OCI-LY7 (cell line): Measurements from ENCODE around the gene IFRD2. TPM values are rescaled to one million over a fixed set of nuclear protein-coding genes. Genes with fewer than 3 reads are reported as not detected.

ENCODE experiments used
- BruUV-seq: library from RNA; stranded (reverse); fragments of 400-500 nt; replicated peaks from 2 replicates; lab custom pipeline; 2021; lab: Mats Ljungman, UMichigan
- CTCF ChIA-PET: fragments of 300-600 bp; sonication (Branson Sonifier 250); formaldehyde crosslinking; loops from one replicate; lab custom pipeline; 2022; ENCODE audit warnings: antibody characterized with exemption; ENCODE audit not compliant: unreplicated experiment; lab: Charles Lee
- POLR2A ChIA-PET: fragments of 300-600 bp; sonication (Branson Sonifier 250); formaldehyde crosslinking; loops from one replicate; lab custom pipeline; 2022; ENCODE audit warnings: antibody characterized with exemption; lab: Charles Lee
- DNase-seq: peaks from one replicate; pipeline ENCODE4 v3.0.0-alpha.2; 2015; ENCODE audit warnings: low spot score
- H2AFZ ChIP-seq: fragments of 200-600 bp; sonication (generic), shearing (Covaris generic); 2 replicates; pipeline ENCODE4 v1.6.1; 2014; ENCODE audit warnings: mild to moderate bottlenecking, antibody characterized with exemption, low read length, moderate library complexity
- H3K27ac ChIP-seq: fragments of 200-600 bp; sonication (generic); 2 replicates; pipeline ENCODE4 v1.5.1; 2014; ENCODE audit warnings: mixed run types, low read depth, mild to moderate bottlenecking, moderate library complexity, low read length, inconsistent platforms; ENCODE audit not compliant: poor library complexity, severe bottlenecking
- H3K36me3 ChIP-seq: fragments of 200-600 bp; sonication (generic); 2 replicates; pipeline ENCODE4 v1.6.1; 2014; ENCODE audit warnings: mild to moderate bottlenecking, antibody characterized with exemption, low read length, moderate library complexity, mixed read lengths; ENCODE audit not compliant: insufficient read depth
- H3K4me1 ChIP-seq: fragments of 200-600 bp; sonication (generic); 2 replicates; pipeline ENCODE4 v1.5.1; 2014; ENCODE audit warnings: mild to moderate bottlenecking, low read length; ENCODE audit not compliant: insufficient read depth, poor library complexity, severe bottlenecking
- H3K4me2 ChIP-seq: fragments of 200-600 bp; sonication (generic); 2 replicates; pipeline ENCODE4 v1.6.1; 2014; ENCODE audit warnings: mild to moderate bottlenecking, low read length
- H3K4me3 ChIP-seq: fragments of 200-600 bp; sonication (generic); 2 replicates; pipeline ENCODE4 v1.5.1; 2014; ENCODE audit warnings: mild to moderate bottlenecking, low read depth, low read length; ENCODE audit not compliant: poor library complexity, severe bottlenecking
- H3K79me2 ChIP-seq: fragments of 200-600 bp; sonication (generic); 2 replicates; pipeline ENCODE4 v1.6.1; 2016; ENCODE audit warnings: low read depth, mild to moderate bottlenecking, low read length, moderate library complexity, mixed read lengths; ENCODE audit not compliant: insufficient read depth
- H3K9me2 ChIP-seq: fragments of 200-600 bp; sonication (generic); 2 replicates; pipeline ENCODE4 v1.6.1; 2016; ENCODE audit warnings: mild to moderate bottlenecking, low read length, mixed read lengths; ENCODE audit not compliant: insufficient read depth
- H3K9me3 ChIP-seq: fragments of 200-600 bp; sonication (generic); 2 replicates; pipeline ENCODE4 v1.6.1; 2014; ENCODE audit warnings: mild to moderate bottlenecking, mixed run types, low read length, mixed read lengths
- H4K20me1 ChIP-seq: fragments of 200-600 bp; sonication (generic); 2 replicates; pipeline ENCODE4 v1.6.1; 2014; ENCODE audit warnings: mild to moderate bottlenecking, antibody characterized with exemption, low read length, moderate library complexity, mixed read lengths; ENCODE audit not compliant: insufficient read depth
- EZH2phosphoT487 ChIP-seq: fragments of 200-600 bp; sonication (generic); IDR thresholded peaks from 2 replicates; pipeline ENCODE4 v1.6.1; 2018; ENCODE audit warnings: low read depth, borderline replicate concordance, mild to moderate bottlenecking, mixed run types, antibody characterized with exemption, low read length, moderate library complexity, mixed read lengths
- intact Hi-C: fragments of 100-400 bp; cut with micrococcal nuclease; formaldehyde crosslinking; loops from one replicate; pipeline ENCODE4 v1.10.0; 2022; ENCODE audit not compliant: unreplicated experiment
- total RNA-seq, 2 experiments: library from RNA; depleted of rRNA in 1 of 2; stranded (reverse); fragments of >200 nt in 1 of 2; shearing (Covaris generic) in 1 of 2; gene quantifications; 2 replicates each; pipeline ENCODE4 v1.2.3, GENCODE V29; 2014 to 2022
- TF ChIP-seq, protein P1 (sequence below): fragments of 200-600 bp; sonication (generic); conservative IDR thresholded peaks from 2 replicates; pipeline ENCODE4 v1.5.1; 2014; ENCODE audit warnings: mild to moderate bottlenecking, antibody characterized with exemption, low read length, moderate library complexity, mixed read lengths

Gene IFRD2
- total RNA-seq, 2 experiments from 2014 or later = 93.3 to 95.5 TPM

DNA sequence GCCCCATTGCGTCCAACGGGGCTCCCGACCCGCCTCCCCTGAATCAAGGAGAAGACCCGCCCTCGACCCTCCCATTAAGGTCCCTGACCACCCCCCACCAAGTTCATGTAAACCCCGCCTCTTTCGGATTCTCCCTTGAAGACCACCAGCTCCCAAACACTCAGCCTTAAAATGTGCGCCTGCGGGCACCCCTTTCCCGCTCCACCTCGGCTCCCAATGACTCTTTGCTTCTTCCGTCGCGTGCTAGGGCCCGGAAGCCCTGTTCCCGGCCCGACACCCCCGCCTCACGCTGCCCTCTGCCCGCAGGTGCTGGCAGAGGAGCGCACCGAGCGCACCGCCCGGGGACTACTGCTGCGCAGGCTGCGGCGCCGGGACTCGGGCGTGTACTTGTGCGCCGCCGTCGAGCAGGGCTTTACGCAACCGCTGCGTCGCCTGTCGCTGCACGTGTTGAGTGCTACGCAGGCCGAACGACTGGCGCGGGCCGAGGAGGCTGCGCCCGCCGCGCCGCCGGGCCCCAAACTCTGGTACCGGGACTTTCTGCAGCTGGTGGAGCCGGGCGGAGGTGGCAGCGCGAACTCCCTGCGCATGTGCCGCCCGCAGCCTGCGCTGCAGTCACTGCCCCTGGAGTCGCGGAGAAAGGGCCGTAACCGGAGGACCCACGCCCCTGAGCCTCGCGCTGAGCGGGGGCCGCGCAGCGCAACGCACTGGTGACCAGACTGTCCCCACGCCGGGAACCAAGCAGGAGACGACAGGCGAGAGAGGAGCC, 16.1 kb downstream of the IFRD2 start:
- POLR2A ChIA-PET = no interaction called here

DNA sequence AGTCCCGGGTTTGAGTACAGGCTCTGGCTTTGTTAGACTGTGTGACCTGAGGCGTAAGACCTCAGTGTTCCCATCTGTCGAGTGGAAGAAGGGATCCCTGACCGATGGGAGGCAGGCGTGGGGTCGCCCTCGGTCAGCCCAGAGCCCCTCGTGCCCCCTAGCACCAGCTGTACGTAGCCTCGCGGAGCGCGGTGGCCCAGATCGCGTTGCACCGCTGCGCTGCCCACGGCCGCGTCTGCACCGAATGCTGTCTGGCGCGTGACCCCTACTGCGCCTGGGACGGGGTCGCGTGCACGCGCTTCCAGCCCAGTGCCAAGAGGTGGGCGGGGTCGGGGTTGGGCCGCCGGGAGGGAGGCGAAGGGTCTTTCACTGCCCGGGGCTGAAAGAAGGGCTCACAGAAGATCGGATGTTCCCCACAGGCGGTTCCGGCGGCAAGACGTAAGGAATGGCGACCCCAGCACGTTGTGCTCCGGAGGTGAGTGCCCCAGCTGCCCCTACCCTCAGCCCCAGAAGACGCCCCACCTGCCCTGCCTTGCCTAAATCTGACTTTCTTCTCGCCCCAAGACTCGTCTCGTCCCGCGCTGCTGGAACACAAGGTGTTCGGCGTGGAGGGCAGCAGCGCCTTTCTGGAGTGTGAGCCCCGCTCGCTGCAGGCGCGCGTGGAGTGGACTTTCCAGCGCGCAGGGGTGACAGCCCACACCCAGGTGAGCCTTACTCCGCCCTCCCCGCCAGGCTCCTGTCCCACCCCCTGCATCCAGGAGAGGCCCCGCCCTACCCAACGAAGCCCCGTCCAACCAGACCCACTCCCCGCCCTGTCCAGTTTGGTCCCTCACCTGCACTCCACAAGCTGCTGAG, 16.9 kb downstream of the IFRD2 start:
- intact Hi-C loops = no loop called here
- TF ChIP-seq, protein P1, sequence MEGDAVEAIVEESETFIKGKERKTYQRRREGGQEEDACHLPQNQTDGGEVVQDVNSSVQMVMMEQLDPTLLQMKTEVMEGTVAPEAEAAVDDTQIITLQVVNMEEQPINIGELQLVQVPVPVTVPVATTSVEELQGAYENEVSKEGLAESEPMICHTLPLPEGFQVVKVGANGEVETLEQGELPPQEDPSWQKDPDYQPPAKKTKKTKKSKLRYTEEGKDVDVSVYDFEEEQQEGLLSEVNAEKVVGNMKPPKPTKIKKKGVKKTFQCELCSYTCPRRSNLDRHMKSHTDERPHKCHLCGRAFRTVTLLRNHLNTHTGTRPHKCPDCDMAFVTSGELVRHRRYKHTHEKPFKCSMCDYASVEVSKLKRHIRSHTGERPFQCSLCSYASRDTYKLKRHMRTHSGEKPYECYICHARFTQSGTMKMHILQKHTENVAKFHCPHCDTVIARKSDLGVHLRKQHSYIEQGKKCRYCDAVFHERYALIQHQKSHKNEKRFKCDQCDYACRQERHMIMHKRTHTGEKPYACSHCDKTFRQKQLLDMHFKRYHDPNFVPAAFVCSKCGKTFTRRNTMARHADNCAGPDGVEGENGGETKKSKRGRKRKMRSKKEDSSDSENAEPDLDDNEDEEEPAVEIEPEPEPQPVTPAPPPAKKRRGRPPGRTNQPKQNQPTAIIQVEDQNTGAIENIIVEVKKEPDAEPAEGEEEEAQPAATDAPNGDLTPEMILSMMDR = no peak
- no peak for TF ChIP-seq EZH2phosphoT487
- Histone ChIP-seq H3K4me1 (peaks cover 5% of the 10 kb centered on the region), H3K9me3 (no peaks in the 10 kb centered on the region), H3K4me2 (no peak overlapping the region), H4K20me1 (no peaks in the 10 kb centered on the region), H3K4me3 (no peak overlapping the region), H3K27ac (no peak overlapping the region), H3K79me2 (no peaks in the 10 kb centered on the region), H3K9me2 (no peaks in the 10 kb centered on the region), H3K36me3 (no peaks in the 10 kb centered on the region), H2AFZ (no peak overlapping the region)
- POLR2A ChIA-PET = no interaction called here
- BruUV-seq = no TSS peak
- CTCF ChIA-PET = interaction anchor here (1.2 kb wide), 2 partner anchors 81 to 83 kb away, joined by 3 to 5 read pairs; no protein-coding TSS in a partner anchor
- no peak for DNase-seq

More for the DNA sequence above, 16.1 kb downstream of the IFRD2 start:
- Histone ChIP-seq H3K27ac (no peak overlapping the region), H3K9me2 (no peaks in the 10 kb centered on the region), H3K9me3 (no peaks in the 10 kb centered on the region), H3K4me3 (no peak overlapping the region), H3K4me1 (peaks cover 5% of the 10 kb centered on the region), H4K20me1 (no peaks in the 10 kb centered on the region), H3K36me3 (no peaks in the 10 kb centered on the region), H2AFZ (no peak overlapping the region), H3K79me2 (no peaks in the 10 kb centered on the region), H3K4me2 (no peak overlapping the region)
- CTCF ChIA-PET = no interaction called here
- no peak for DNase-seq
- TF ChIP-seq EZH2phosphoT487 = no peak
- TF ChIP-seq, protein P1 = no peak
- BruUV-seq = no TSS peak
- intact Hi-C loops = no loop called here
